HG02798 (cell line): ENCODE measurements around the gene SLC23A1.
A peak's percentile ranks its signal among the peaks of the same experiment; 100 is the strongest.
"Not testable (repeated sequence)": the region's sequence is repeated elsewhere in the genome, so short reads cannot be mapped to it uniquely, and the experiment has no call there.

Experiments
- ATAC-seq: cut with Tn5 transposase; IDR thresholded peaks from one replicate; pipeline ENCODE4 v1.9.1; 2021; ENCODE audit warnings: mild to moderate bottlenecking; ENCODE audit not compliant: unreplicated experiment, poor library complexity

The SLC23A1 gene

GRCh38 chr5:139374909-139375308 is 8.2 kb downstream of the SLC23A1 start:
- ATAC-seq: no peak

- ATAC-seq: no peak
Observed at GRCh38 chr5:139371482-139372435, 11.3 kb downstream of the SLC23A1 start.

DNA sequence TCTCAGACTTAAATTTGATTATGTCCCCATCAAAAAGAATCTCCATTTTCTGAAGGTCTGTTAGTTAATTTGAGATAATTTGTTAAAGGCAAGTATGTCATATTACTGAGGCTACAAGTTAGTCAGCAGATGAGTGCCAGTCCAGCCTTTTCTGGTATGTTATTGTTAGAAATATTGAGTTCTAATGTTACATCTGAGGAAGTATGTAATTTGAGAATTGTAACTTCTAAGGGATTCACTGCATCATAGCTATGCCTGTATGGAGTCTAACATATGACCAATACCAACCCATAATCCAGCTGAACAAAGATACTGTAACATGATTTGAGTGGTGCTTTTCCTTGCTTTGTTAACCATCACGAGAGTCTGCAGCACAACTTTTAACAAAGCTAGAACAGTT is 13.9 kb downstream of the SLC23A1 start:
- ATAC-seq: no peak

DNA sequence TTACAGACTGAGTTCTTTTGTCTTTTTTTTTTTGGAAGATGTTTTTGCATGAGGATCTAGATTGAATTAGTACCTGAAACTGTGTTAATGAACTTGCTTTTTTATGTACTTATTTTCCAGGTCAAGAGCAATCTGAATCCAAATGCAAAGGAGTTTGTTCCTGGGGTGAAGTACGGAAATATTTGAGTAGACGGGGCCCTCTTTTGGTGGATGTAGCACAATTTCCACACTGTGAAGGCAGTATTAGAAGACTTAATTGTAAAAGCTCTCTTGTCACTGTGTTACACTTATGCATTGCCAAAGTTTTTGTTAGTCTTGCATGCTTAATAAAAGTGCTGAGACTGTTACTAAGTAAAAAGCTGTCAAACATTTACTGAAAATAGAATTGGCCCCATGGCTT is 14.5 kb downstream of the SLC23A1 start:
- ATAC-seq: no peak

DNA sequence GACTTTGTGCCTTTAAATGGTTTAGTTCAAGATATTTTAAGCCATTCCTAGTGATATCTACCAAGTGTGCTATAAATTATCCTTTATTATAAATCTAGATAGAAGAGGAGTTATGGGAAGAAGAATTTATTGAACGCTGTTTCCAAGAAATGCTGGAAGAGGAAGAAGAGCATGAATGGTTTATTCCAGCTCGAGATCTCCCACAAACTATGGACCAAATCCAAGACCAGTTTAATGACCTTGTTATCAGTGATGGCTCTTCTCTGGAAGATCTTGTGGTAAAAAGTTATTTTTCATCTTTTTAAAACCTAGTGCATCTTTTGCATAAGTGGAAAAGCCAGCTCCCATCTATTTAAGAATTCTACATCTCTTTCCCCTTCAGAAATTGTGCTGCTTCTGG is 18.6 kb downstream of the SLC23A1 start:
- ATAC-seq: no peak

DNA sequence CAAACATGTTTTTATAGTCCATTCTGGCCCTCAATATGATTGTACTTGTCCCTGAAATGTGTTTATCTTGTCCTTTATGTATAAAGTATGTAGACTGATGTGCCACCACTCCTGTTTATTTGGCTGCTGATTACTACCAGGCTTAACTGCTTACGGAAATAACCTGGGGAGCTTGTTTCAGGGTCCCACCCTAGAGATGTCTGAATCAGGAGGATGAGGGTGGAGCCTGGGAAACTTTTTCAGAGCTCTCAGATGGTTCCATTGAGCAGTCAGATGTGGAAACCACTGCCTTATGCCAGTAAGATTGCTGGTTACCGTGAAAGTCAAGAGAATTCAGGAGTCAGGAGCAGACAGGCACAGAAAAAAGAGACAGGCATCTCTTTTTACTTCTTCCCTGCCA is 19.2 kb downstream of the SLC23A1 start:
- ATAC-seq: no peak

DNA sequence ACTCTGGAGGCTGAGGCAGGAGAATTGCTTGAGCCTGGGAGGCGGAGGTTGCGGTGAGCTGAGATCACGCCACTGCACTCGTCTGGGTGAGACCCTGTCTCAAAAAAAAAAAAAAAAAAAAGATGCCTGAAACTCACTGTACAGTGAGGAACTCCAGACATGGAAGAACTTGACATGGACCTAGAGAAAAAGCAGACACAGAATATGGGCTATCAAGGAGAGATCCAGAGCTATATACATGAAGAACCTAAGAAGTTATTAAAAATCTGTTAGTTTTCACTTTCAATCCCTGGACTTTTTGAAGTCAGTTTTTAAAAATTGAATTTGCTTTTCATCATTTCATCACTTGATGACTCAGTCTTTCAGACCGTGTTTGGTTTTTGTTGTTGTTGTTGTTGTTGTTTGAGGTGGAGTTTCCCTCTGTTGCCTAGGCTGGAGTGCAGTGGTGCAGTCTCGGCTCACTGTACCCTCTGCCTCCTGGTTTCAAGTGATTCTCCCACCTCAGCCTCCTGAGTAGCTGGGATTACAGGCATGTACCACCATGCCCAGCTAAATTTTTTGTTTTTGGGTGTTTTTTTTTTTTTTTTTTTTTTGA is 21.2 kb downstream of the SLC23A1 start:
- no peak for ATAC-seq

GRCh38 chr5:139360384-139360783 is 22.7 kb downstream of the SLC23A1 start:
- ATAC-seq: no peak

GRCh38 chr5:139358064-139358463 is 25.0 kb downstream of the SLC23A1 start:
- ATAC-seq: no peak

DNA sequence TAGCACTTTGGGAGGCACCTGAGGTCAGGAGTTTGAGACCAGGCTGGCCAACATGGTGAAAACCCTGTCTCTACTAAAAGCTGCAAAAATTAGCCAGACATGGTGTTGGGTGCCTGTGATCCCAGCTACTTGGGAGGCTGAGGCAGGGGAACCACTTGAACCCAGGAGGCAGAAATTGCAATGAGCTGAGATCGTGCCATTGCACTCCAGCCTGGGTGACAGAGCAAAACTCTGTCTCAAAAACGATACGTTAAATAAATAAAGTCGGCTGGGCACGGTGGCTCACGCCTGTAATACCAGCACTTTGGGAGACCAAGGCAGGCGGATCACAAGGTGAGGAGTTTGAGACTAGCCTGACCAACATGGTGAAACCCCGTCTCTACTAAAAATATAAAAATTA is 27.2 kb downstream of the SLC23A1 start:
- ATAC-seq: not testable (repeated sequence)

DNA sequence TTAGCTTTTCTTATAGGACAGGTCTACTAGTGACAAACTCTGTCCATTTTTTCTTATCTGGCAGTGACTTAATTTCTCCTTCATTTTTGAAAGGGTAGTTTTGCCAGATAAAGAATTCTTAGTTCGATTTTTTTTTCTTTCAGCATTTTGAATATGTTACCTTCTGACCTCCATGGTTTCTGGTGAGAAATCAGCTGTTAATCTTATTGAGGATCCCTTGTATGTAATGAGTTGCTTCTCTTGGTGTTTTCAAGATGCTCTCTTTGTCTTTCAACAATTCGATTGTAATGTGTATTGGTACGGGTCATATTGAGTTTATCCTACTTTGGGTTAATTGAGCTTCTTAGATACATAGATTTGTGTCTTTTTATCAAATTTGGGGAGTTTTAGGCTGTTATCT is 28.9 kb downstream of the SLC23A1 start:
- no peak for ATAC-seq

DNA sequence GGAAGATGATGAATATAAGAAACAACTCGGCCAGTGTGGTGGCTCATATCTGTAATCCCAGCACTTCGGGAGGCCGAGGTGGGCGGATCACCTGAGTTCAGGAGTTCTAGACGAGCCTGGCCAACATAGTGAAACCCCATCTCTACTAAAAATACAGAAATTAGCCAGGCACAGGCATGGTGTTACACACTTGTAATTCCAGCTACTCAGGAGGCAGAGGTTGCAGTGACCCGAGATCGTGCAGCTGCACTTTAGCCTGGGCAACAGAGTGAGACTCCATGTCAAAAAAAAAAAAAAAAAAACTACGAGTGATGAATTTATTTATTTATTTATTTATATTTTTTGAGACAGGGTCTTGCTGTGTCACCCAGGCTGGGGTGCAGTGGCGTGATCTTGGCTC is 35.2 kb downstream of the SLC23A1 start:
- not testable (repeated sequence) for ATAC-seq

DNA sequence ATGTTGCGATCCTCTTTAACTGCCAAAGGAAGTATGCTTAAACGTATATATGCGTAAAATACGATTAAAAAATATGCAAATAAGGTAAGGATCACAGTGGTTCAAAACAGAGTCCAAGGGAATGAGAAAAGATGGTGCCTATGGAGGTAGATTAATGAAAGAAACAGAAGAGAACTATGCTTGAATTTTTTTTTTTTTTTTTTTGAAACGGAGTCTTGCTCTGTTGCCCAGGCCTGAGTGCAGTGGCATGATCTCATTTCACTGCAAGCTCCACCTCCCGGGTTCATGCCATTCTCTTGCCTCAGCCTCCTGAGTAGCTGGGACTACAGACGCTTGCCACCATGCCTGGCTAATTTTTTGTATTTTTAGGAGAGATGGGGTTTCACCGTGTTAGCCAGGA is 37.7 kb downstream of the SLC23A1 start:
- not testable (repeated sequence) for ATAC-seq

- no peak for ATAC-seq
Observed at GRCh38 chr5:139344177-139344576, 38.9 kb downstream of the SLC23A1 start.

GRCh38 chr5:139343476-139343875 is 39.6 kb downstream of the SLC23A1 start:
- no peak for ATAC-seq

DNA sequence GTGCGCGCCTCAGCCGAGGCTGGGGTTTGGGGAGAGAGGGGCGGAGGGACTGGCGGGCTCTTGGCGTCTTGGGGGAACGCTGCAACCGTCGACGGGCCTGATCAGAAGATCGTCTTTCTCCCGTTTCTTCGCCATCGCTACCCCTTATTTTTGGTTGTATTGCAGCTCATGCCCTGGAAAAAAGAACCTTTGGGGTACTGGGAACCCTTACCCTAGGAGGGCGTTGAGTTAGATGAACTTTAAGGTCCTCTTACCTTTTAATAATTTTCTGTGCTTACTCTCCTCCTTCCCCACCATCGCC is 40.7 kb downstream of the SLC23A1 start:
- ATAC-seq: peak; percentile 62

DNA sequence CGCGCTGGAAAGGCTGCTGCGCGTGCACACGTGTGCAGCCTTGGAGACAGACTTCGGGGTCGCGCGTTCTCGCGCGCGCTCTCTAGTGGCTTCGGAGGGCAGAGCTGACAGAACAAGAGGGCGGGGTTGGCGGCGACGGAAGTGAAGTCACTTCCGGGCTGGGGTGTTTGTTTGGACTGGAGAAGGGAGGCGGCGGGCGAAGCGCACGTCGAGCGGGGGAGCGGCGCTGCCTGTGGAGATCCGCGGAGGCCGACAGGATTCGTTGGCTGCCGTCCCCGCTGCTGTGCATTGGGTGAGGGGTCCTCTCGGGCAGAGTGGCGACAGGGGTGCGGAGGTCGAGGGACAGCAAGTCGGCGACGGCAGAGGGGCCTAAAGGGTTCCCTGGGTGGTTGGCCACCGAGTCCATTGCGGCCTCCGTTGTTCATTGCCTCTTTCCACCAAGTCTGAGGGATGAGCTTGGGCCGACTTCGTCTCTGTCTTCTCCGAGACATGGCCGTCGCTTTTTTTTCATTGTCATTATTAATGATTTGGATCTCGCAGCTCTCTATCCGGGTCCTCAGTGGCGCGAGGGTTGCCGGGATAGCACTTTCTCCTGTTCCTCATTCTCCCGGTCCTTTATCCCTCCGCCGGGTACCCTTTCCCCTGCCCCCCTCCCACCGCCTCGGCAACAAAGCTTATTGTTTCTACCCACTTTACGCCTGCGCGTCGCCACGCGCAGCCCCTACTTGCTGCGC is 41.2 kb downstream of the SLC23A1 start, which contains the start of gene PAIP2:
TSS of gene PAIP2 (plus strand) at position 166 of the 734 bp plus-strand sequence. CDS start 21,931 bp downstream, outside the sequence.
- ATAC-seq: peak; percentile 94

DNA sequence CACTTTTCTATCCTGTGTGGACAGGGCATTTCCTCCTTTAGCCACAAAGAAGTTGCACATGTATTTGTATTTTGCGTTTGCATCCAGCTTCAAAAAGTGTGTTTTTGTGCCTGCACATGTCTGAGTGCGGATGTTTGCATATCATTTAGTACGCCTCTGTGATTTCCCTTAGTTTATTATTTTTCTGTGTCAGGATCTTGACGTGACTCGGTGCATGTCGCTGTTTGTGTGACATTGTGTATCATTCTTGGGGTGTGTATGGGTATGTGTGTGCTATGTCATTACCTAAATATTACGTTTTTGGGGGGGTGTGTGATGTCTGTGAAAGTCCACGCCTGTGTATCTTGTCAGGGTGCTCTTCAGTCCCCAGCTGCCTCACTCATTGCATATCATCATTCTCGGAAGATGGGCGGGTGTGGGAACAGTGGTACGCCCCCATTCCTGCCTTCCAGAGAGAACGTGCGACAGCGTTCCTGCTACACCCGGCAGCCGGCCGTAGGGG is 41.9 kb downstream of the SLC23A1 start:
- no peak for ATAC-seq

DNA sequence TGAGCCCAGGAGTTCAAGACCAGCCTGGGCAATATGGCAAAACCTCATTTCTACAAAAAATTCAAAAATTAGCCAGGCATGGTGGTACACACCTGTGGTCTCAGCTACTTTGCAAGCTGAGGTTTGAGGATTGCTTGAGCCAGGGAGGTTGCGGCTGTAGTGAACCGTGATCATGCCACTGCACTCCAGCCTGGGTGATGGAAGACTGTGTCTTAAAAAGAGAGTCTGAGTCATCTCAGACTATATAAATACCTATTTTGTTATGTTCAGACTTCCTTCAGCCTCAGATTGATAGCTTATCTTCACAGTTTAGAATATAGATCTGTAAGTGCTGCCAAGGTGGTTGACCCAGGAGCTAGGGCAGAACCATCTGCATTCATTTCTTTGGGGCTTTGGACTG is 43.0 kb downstream of the SLC23A1 start:
- no peak for ATAC-seq

- ATAC-seq: no peak
Observed at GRCh38 chr5:139335811-139336210, 47.3 kb downstream of the SLC23A1 start.
